HepG2 (cell line): Measurements from ENCODE around the gene TRIM2. TPM values are rescaled to one million over a fixed set of nuclear protein-coding genes. Genes with fewer than 3 reads are reported as not detected.
A peak's percentile ranks its signal among the peaks of the same experiment; 100 is the strongest.

Source experiments
- ATAC-seq: fragments of 200-7000 bp; cut with Tn5 transposase; 3 replicates; pipeline ENCODE4 v1.9.1; 2020; ENCODE audit warnings: mild to moderate bottlenecking, moderate library complexity
- BruUV-seq: library from RNA; stranded (reverse); fragments of 400-500 nt; replicated peaks from 2 replicates; lab custom pipeline; 2021; lab: Mats Ljungman, UMichigan
- CTCF ChIA-PET: fragments of 300-600 bp; formaldehyde crosslinking; extraction: SDS; loops from one replicate; lab custom pipeline; 2021; ENCODE audit warnings: low total read pairs, inconsistent platforms, low intra/inter-chr PET ratio; lab: Yijun Ruan, JAX
- POLR2A ChIA-PET: fragments of 350-600 bp; sonication (Branson Sonifier 250); formaldehyde crosslinking; loops from one replicate; lab custom pipeline; 2020; ENCODE audit warnings: antibody characterized with exemption, inconsistent platforms; lab: Yijun Ruan, JAX
- DNase-seq: peaks from one replicate; pipeline ENCODE4 v3.0.0-alpha.2; 2015; ENCODE audit warnings: low spot score
- FAIRE-seq: peaks from 3 replicates; lab custom pipeline; 2011; peaks lifted over from hg19 to GRCh38; lab: Jason Lieb, UNC
- H2AFZ ChIP-seq: one replicate; pipeline ENCODE4 v1.6.1; 2011; ENCODE audit warnings: low read length, inconsistent platforms
- H3K27ac ChIP-seq: fragments of 300-600 bp; 3 replicates; pipeline ENCODE4 v1.8.0; 2011; ENCODE audit warnings: mixed run types, mild to moderate bottlenecking, mixed read lengths, low read length, inconsistent platforms; ENCODE audit not compliant: insufficient read depth; ENCODE audit errors: extremely low read length
- H3K27me3 ChIP-seq, 2 experiments: fragments of 200-600 bp in 1 of 2; 2 replicates in 1 of 2; 3 replicates in 1 of 2; pipeline versions ENCODE4 v1.6.0 to v1.8.0; 2011; ENCODE audit warnings: low read length in 2 of 2, mild to moderate bottlenecking in 2 of 2, moderate library complexity in 2 of 2, inconsistent platforms in 1 of 2; ENCODE audit not compliant: insufficient read depth in 2 of 2, control insufficient read depth in 1 of 2
- H3K36me3 ChIP-seq, 2 experiments: fragments of 200-600 bp in 1 of 2; replicated peaks in 1 of 2; 2 replicates in 1 of 2; 3 replicates in 1 of 2; pipeline versions ENCODE4 v1.5.1 to v1.8.0; 2011; ENCODE audit warnings: low read length in 2 of 2, inconsistent platforms in 1 of 2; ENCODE audit not compliant: insufficient read depth in 2 of 2, control insufficient read depth in 1 of 2
- H3K4me1 ChIP-seq: 2 replicates; pipeline ENCODE4 v1.5.1; 2012; ENCODE audit warnings: low read length, inconsistent platforms; ENCODE audit not compliant: insufficient read depth
- H3K4me2 ChIP-seq: 2 replicates; pipeline ENCODE4 v1.6.0; 2011; ENCODE audit warnings: low read depth, low read length, inconsistent platforms
- H3K4me3 ChIP-seq, 3 experiments: fragments of 200-600 bp in 1 of 3; sonication (generic), shearing (Covaris generic) in 1 of 3; replicated peaks in 1 of 3; 2 replicates each; pipeline ENCODE4 v1.5.1; 2011 to 2016; ENCODE audit warnings: low read length in 3 of 3, inconsistent platforms in 2 of 3, low read depth in 2 of 3, mild to moderate bottlenecking in 2 of 3, control low read depth in 1 of 3, mixed read lengths in 1 of 3; ENCODE audit not compliant: insufficient read depth in 1 of 3
- H3K79me2 ChIP-seq: one replicate; pipeline ENCODE4 v1.6.1; 2011; ENCODE audit warnings: low read length, inconsistent platforms; ENCODE audit not compliant: insufficient read depth
- H3K9ac ChIP-seq: 2 replicates; pipeline ENCODE4 v1.6.0; 2011; ENCODE audit warnings: mild to moderate bottlenecking, low read depth, low read length, inconsistent platforms; ENCODE audit not compliant: insufficient read depth
- H3K9me3 ChIP-seq: 2 replicates; pipeline ENCODE4 v1.5.1; 2012; ENCODE audit warnings: mild to moderate bottlenecking, low read length
- H4K20me1 ChIP-seq: 2 replicates; pipeline ENCODE4 v1.6.0; 2011; ENCODE audit warnings: inconsistent platforms, mild to moderate bottlenecking, low read length, moderate library complexity; ENCODE audit not compliant: insufficient read depth
- ATF7 ChIP-seq, 2 experiments: fragments of 450-650 bp in 1 of 2; sonication (generic) in 1 of 2; formaldehyde crosslinking in 1 of 2; IDR thresholded peaks; 2 replicates each; pipeline versions ENCODE4 v1.4.0 to v1.6.1; 2016 to 2020; ENCODE audit warnings: antibody characterized with exemption in 1 of 2, mild to moderate bottlenecking in 1 of 2, missing genetic modification reagents in 1 of 2
- CREB1 ChIP-seq, 2 experiments: fragments of 450-650 bp in 1 of 2; IDR thresholded peaks; 2 replicates each; pipeline ENCODE4 v1.6.1; 2016 to 2017; ENCODE audit warnings: control low read depth in 1 of 2, mild to moderate bottlenecking in 1 of 2, missing compliant biosample characterization in 1 of 2, missing genetic modification characterization in 1 of 2
- MLLT10 ChIP-seq: sonication (generic); formaldehyde crosslinking; IDR thresholded peaks from 2 replicates; pipeline ENCODE4 v1.4.0; 2020; ENCODE audit warnings: missing genetic modification reagents
- RELA ChIP-seq: sonication (generic); formaldehyde crosslinking; IDR thresholded peaks from 2 replicates; pipeline ENCODE4 v1.4.0; 2020; ENCODE audit warnings: missing genetic modification reagents
- SOX13 ChIP-seq, 3 experiments: fragments of 450-650 bp in 1 of 3; sonication (generic) in 1 of 3; formaldehyde crosslinking in 1 of 3; IDR thresholded peaks in 2 of 3; conservative IDR thresholded peaks in 1 of 3; 2 replicates each; pipeline versions ENCODE4 v1.5.0 to v1.6.1; 2016 to 2020; ENCODE audit warnings: antibody characterized with exemption in 1 of 3, mild to moderate bottlenecking in 1 of 3, missing compliant biosample characterization in 1 of 3, missing genetic modification reagents in 1 of 3, moderate library complexity in 1 of 3
- SOX5 ChIP-seq: IDR thresholded peaks from 2 replicates; pipeline ENCODE4 v1.6.1; 2016; ENCODE audit warnings: borderline replicate concordance
- SOX6 ChIP-seq, 2 experiments: fragments of 450-650 bp in 1 of 2; sonication (generic) in 1 of 2; formaldehyde crosslinking in 1 of 2; IDR thresholded peaks; 2 replicates each; pipeline versions ENCODE4 v1.4.0 to v1.6.1; 2017 to 2020; ENCODE audit warnings: antibody characterized with exemption in 1 of 2, mild to moderate bottlenecking in 1 of 2, missing genetic modification reagents in 1 of 2
- TMF1 ChIP-seq: sonication (generic); formaldehyde crosslinking; IDR thresholded peaks from 2 replicates; pipeline ENCODE4 v1.8.1; 2022; ENCODE audit warnings: low read depth, missing genetic modification reagents
- WGBS: methylation state at CpG from one replicate; pipeline ENCODE4 v1.1.6; 2017; ENCODE audit warnings: low lambda C conversion rate; 5-methylcytosine and 5-hydroxymethylcytosine counted together
- in situ Hi-C: cut with HindIII; loops from 2 replicates; pipeline ENCODE4 v1.10.0; 2017; ENCODE audit warnings: low pct_unique_long_range_greater_than_20kb; ENCODE audit not compliant: extremely low pct_ligation_motif_present
- intact Hi-C: fragments of 100-400 bp; cut with micrococcal nuclease; formaldehyde crosslinking; loops from one replicate; pipeline ENCODE4 v1.10.0; 2022; ENCODE audit not compliant: unreplicated experiment
- polyA plus RNA-seq, 8 experiments: library from polyadenylated mRNA; depleted of rRNA in 3 of 8; stranded (reverse) in 7 of 8; unstranded in 1 of 8; fragments of >200 nt; fragmentation: Illumina TruSeq in 4 of 8; extraction: Trizol in 4 of 8; gene quantifications; 2 replicates each; pipeline versions ENCODE4 v1.2.1 to v1.2.3, GENCODE V29; 2011 to 2016; ENCODE audit warnings: low read depth in 4 of 8, missing spikeins in 1 of 8, mixed read lengths in 1 of 8; ENCODE audit not compliant: insufficient read depth in 1 of 8
- total RNA-seq, 5 experiments: library from RNA; depleted of rRNA; stranded (reverse); fragments of >200 nt; fragmentation: Illumina TruSeq; extraction: Trizol; gene quantifications; 2 replicates each; pipeline ENCODE4 v1.2.3, GENCODE V29; 2016; ENCODE audit warnings: low read depth in 1 of 5

The TRIM2 gene
- total and polyA plus RNA-seq, 2 of the 13 experiments (the other 11 are each of a cell fraction or from before 2014, with no cell fraction given): 2.1 to 4.2 TPM

DNA sequence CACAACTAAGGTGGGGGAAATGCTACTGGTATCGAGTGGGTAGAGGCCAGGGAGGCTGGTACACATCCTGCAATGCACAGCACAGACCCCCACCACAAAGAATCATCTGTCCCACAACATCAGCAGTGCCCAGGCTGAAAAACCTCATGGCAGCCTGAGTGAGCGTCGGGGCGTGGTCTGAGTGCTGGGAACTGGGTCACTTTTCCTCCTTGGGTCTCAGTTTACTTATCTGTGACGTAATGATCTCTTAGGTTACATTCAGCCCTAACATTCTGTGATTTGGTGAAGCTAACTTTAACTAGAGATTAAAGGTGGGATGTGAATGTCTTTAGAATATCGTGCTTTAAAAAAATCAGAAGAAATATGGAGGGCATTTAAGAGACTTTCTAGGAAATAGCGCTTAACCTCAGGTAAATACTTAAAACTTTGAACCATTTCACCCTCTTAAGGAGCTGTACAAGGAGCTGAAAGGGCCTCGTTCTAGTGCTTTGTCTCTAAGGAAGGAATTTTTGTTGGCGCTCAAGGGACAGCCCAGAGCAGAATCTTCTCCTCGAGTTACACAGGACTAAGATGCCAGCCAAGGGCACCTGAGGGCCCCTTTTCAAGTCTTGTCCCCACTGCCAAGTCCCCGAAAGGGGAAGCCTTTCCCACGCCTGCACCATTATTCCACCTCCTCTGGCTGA is 18.1 kb upstream of the TRIM2 start:
- no peak overlapping the region for H3K4me3 ChIP-seq
- no TSS peak for BruUV-seq
- no peak overlapping the region for H3K9ac ChIP-seq
- no peak overlapping the region for H3K4me2 ChIP-seq
- ATAC-seq: no peak
- no peaks in the 10 kb centered on the region for H3K36me3 ChIP-seq
- peaks cover 2 to 23% of the 10 kb centered on the region in 2 experiments for H3K27me3 ChIP-seq
- POLR2A ChIA-PET: no interaction called here
- WGBS: 27% methylated on average over 10 of the region's 12 CpGs
- peaks cover 8% of the 10 kb centered on the region; the same call in 1 of the 2 replicates for H3K4me1 ChIP-seq
- H2AFZ ChIP-seq: no peak overlapping the region
- CTCF ChIA-PET: no interaction called here
- H4K20me1 ChIP-seq: no peaks in the 10 kb centered on the region
- in situ Hi-C loops: no loop called here
- H3K9me3 ChIP-seq: no peaks in the 10 kb centered on the region
- DNase-seq: no peak
- TF ChIP-seq CREB1 (IDR thresholded peaks at IDR 0.05) (peak; percentile 71), CREB1 (CRISPR knock-in tag; IDR thresholded peaks at IDR 0.05) (no peak), MLLT10 (no peak), ATF7 (IDR thresholded peaks at IDR 0.05) (peak; percentile 27; the same call in 1 of the 2 replicates), ATF7 (CRISPR knock-in tag; IDR thresholded peaks at IDR 0.05) (no peak)
- intact Hi-C loops: no loop called here
- FAIRE-seq: no peak
- no peaks in the 10 kb centered on the region for H3K79me2 ChIP-seq
- no peak overlapping the region for H3K27ac ChIP-seq

DNA sequence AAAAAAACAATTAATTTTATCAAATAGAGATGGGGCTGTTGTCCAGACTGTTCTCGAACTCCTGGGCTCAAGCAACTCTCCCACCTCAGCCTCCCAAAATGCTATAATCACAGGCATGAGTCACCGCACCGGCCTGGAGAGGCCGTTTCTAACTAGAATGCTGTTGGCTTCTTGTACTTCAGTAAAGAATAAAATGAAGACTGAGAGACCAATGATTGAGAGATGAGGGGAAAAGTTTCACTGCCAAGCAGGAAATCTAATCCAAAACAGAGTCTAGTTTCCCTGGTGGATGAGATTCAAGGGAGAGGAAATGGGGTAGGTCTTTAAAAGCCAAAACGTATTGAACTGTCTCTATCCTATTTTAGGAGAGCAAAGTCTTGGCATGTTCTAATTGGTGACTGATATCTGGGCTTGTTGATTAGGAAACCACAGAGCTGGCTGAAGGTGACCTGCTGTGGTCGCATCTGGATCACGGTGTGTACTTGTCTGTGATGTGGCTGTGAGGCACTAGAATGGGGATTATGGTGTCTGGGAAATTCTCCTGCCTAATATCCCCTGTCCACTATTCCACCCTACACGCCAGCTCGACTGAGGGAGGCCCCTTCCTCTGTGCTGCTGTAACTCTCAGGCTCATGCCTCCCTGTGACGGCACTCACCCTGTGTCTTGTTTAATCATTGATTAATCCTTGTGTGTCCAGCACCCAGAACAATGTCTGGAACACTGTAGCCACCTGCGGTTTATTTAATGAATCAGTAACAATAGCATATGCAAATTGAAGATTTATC is 15.0 kb upstream of the TRIM2 start:
- Histone ChIP-seq H3K27me3 (peaks cover 2 to 12% of the 10 kb centered on the region in 2 experiments; a peak in 1 of 5 replicates), H3K36me3 (no peaks in the 10 kb centered on the region), H3K79me2 (no peaks in the 10 kb centered on the region), H4K20me1 (no peaks in the 10 kb centered on the region), H3K9ac (no peak overlapping the region), H3K27ac (no peak overlapping the region), H3K9me3 (no peaks in the 10 kb centered on the region), H3K4me2 (peak overlapping the region; percentile 32; the same call in 1 of the 2 replicates), H3K4me1 (peaks cover 8% of the 10 kb centered on the region; the same call in 1 of the 2 replicates), H2AFZ (no peak overlapping the region), H3K4me3 (no peak overlapping the region)
- CTCF ChIA-PET: no interaction called here
- no peak for TF ChIP-seq SOX6 (IDR thresholded peaks at IDR 0.05)
- peak; percentile 53 for TF ChIP-seq SOX6 (CRISPR knock-in tag; IDR thresholded peaks at IDR 0.05)
- peak; percentile 57; the same call in 1 of the 2 replicates for TF ChIP-seq SOX5
- no peak for TF ChIP-seq TMF1
- no peak for TF ChIP-seq RELA (CRISPR knock-in tag)
- no peak for TF ChIP-seq SOX13 (IDR thresholded peaks at IDR 0.05)
- peak in 1 of 2 experiments; percentile 51; a peak in 2 of 4 replicates for TF ChIP-seq SOX13 (CRISPR knock-in tag; conservative IDR thresholded peaks at IDR 0.05 in 1 of 2, IDR thresholded peaks at IDR 0.05 in 1 of 2)
- DNase-seq (no peak), FAIRE-seq (no peak), ATAC-seq (peak; percentile 95)
- in situ Hi-C loops: no loop called here
- intact Hi-C loops: no loop called here
- no TSS peak for BruUV-seq
- 1% methylated on average over 8 of the region's 11 CpGs for WGBS
- POLR2A ChIA-PET: no interaction called here
